Thoracic aorta (tissue), 2 donors: ENCODE data around the gene OR2V1. TPM values are rescaled to one million over a fixed set of nuclear protein-coding genes. Genes with fewer than 3 reads are reported as not detected.
"Not testable (repeated sequence)": the region's sequence is repeated elsewhere in the genome, so short reads cannot be mapped to it uniquely, and the experiment has no call there.

ENCODE experiments used
- ATAC-seq: fragments of 150-250 bp; one replicate; pipeline ENCODE4 v1.8.0; 2017; ENCODE audit warnings: low read depth; ENCODE audit not compliant: insufficient number of reproducible peaks, low FRiP score
- DNase-seq: peaks from one replicate; pipeline ENCODE4 v3.0.0-alpha.2; 2020; ENCODE audit warnings: low spot score
- H3K27ac ChIP-seq, 2 donors: fragments of 200-600 bp; sonication (generic); 1 replicate in 1 of 2; 2 replicates in 1 of 2; pipeline ENCODE4 v1.5.1; 2016; ENCODE audit warnings: mild to moderate bottlenecking in 2 of 2, moderate library complexity in 2 of 2
- H3K27me3 ChIP-seq: fragments of 200-600 bp; sonication (generic); replicated peaks from 2 replicates; pipeline ENCODE4 v1.6.0; 2016; ENCODE audit warnings: mild to moderate bottlenecking; ENCODE audit not compliant: insufficient read depth
- H3K36me3 ChIP-seq: fragments of 200-600 bp; sonication (generic); one replicate; pipeline ENCODE4 v1.5.1; 2016
- H3K4me1 ChIP-seq, 2 donors: fragments of 200-600 bp; sonication (generic); 1 replicate in 1 of 2; 2 replicates in 1 of 2; pipeline versions ENCODE4 v1.5.1 to v1.6.0; 2016; ENCODE audit warnings: low read depth in 2 of 2, mild to moderate bottlenecking in 1 of 2; ENCODE audit not compliant: control insufficient read depth in 1 of 2
- H3K4me3 ChIP-seq: fragments of 200-600 bp; sonication (generic); 2 replicates; pipeline ENCODE4 v1.5.1; 2016; ENCODE audit warnings: mild to moderate bottlenecking
- H3K9me3 ChIP-seq: fragments of 200-600 bp; sonication (generic); 2 replicates; pipeline ENCODE4 v1.5.1; 2016
- CTCF ChIP-seq: fragments of 200-600 bp; sonication (generic); IDR thresholded peaks from one replicate; pipeline ENCODE4 v1.5.1; 2019; ENCODE audit warnings: antibody characterized with exemption
- total RNA-seq, 2 donors: library from RNA; depleted of rRNA; stranded (reverse); fragments of >200 nt; gene quantifications; one replicate each; pipeline versions ENCODE4 v1.1.0 to v1.2.3, GENCODE V29; 2016

OR2V1 gene
- total RNA-seq, 2 donors from 2014 or later = not detected

- Histone ChIP-seq H3K27ac (no peak overlapping the region), H3K9me3 (no peaks in the 10 kb centered on the region), H3K4me3 (no peak overlapping the region), H3K27me3 (peaks cover 26% of the 10 kb centered on the region), H3K36me3 (no peaks in the 10 kb centered on the region), H3K4me1 (peaks cover 0 to 12% of the 10 kb centered on the region in 2 donors)
- no peak for TF ChIP-seq CTCF
- no peak for DNase-seq
- no peak for ATAC-seq
Measured at GRCh38 chr5:181171782-181172181, 40.8 kb upstream of the OR2V1 start.

GRCh38 chr5:181170996-181171395 is 40.0 kb upstream of the OR2V1 start:
- DNase-seq (no peak), ATAC-seq (no peak)
- Histone ChIP-seq H3K27ac (no peak overlapping the region), H3K4me3 (no peak overlapping the region), H3K36me3 (no peaks in the 10 kb centered on the region), H3K27me3 (peaks cover 26% of the 10 kb centered on the region), H3K4me1 (peaks cover 0 to 12% of the 10 kb centered on the region in 2 donors), H3K9me3 (no peaks in the 10 kb centered on the region)
- TF ChIP-seq CTCF = no peak

GRCh38 chr5:181170237-181170825 is 39.4 kb upstream of the OR2V1 start:
- H3K36me3 ChIP-seq = no peaks in the 10 kb centered on the region
- peaks cover 26% of the 10 kb centered on the region for H3K27me3 ChIP-seq
- H3K4me1 ChIP-seq = peaks cover 0 to 12% of the 10 kb centered on the region in 2 donors
- no peak overlapping the region for H3K27ac ChIP-seq
- DNase-seq = no peak
- no peak for TF ChIP-seq CTCF
- ATAC-seq = no peak
- no peak overlapping the region for H3K4me3 ChIP-seq
- H3K9me3 ChIP-seq = no peaks in the 10 kb centered on the region

- Histone ChIP-seq H3K4me1 (peaks cover 0 to 12% of the 10 kb centered on the region in 2 donors), H3K27me3 (peaks cover 26% of the 10 kb centered on the region)
- ATAC-seq, DNase-seq, H3K9me3 ChIP-seq, H3K27ac ChIP-seq, H3K36me3 ChIP-seq, H3K4me3 ChIP-seq: not testable (repeated sequence)
Measured at GRCh38 chr5:181169459-181170236, 38.7 kb upstream of the OR2V1 start.

GRCh38 chr5:181168595-181169118 is 37.7 kb upstream of the OR2V1 start:
- H3K36me3 ChIP-seq = no peaks in the 10 kb centered on the region
- H3K4me3 ChIP-seq = no peak overlapping the region
- no peak for TF ChIP-seq CTCF
- peaks cover 26% of the 10 kb centered on the region for H3K27me3 ChIP-seq
- DNase-seq (no peak), ATAC-seq (no peak)
- peaks cover 0 to 12% of the 10 kb centered on the region in 2 donors for H3K4me1 ChIP-seq
- no peaks in the 10 kb centered on the region for H3K9me3 ChIP-seq
- H3K27ac ChIP-seq = no peak overlapping the region
